SK-MEL-5 (cell line): ENCODE results near the gene UNC13D. TPM values are rescaled to one million over a fixed set of nuclear protein-coding genes. Genes with fewer than 3 reads are reported as not detected.

Experiments used
- total RNA-seq: library from RNA; depleted of rRNA; stranded (reverse); fragments of >200 nt; shearing (Covaris generic); gene quantifications from 2 replicates; pipeline ENCODE4 v1.2.3, GENCODE V29; 2014; rRNA removed

The UNC13D gene
- total RNA-seq, 1 experiment from 2014 or later: 1.8 TPM

Other genes with a start within 250 kb of the UNC13D start
- gene SMIM5, start 211.0 kb downstream of the UNC13D start, total RNA-seq: not detected in 2 replicates
- gene RECQL5, start 177.2 kb downstream of the UNC13D start, total RNA-seq: 27.7 and 32.9 TPM in 2 replicates
- 70.4 and 85.1 TPM in 2 replicates for gene SAP30BP, start 177.1 kb downstream of the UNC13D start, total RNA-seq
- 0.05 TPM in 1 of 2 replicates, not detected in the other for gene ITGB4, start 122.9 kb downstream of the UNC13D start, total RNA-seq
- gene GALK1, start 79.2 kb downstream of the UNC13D start, total RNA-seq: 52.5 and 57.2 TPM in 2 replicates
- gene UNK, start 59.6 kb downstream of the UNC13D start, total RNA-seq: 76.9 and 77.7 TPM in 2 replicates
- 49.5 and 67.9 TPM in 2 replicates for gene WBP2, start 10.9 kb upstream of the UNC13D start, total RNA-seq
- gene TRIM47, start 34.2 kb upstream of the UNC13D start, total RNA-seq: 7.3 and 8.1 TPM in 2 replicates
- gene TRIM65, start 52.5 kb upstream of the UNC13D start, total RNA-seq: 53.5 and 56.5 TPM in 2 replicates
- 47.6 and 57.4 TPM in 2 replicates for gene MRPL38, start 60.5 kb upstream of the UNC13D start, total RNA-seq
- gene FBF1, start 96.6 kb upstream of the UNC13D start, total RNA-seq: 17.6 and 24.8 TPM in 2 replicates
- 43.2 and 44.4 TPM in 2 replicates for gene ACOX1, start 134.8 kb upstream of the UNC13D start, total RNA-seq
- gene TEN1, start 134.8 kb upstream of the UNC13D start, total RNA-seq: 62.9 and 75.4 TPM in 2 replicates
- 3.1 and 4.3 TPM in 2 replicates for gene CDK3, start 156.5 kb upstream of the UNC13D start, total RNA-seq
- 0.08 and 0.16 TPM in 2 replicates for gene EVPL, start 182.9 kb upstream of the UNC13D start, total RNA-seq
- gene SRP68, start 228.1 kb upstream of the UNC13D start, total RNA-seq: 58.2 and 68.6 TPM in 2 replicates
- gene GALR2, start 230.4 kb upstream of the UNC13D start, total RNA-seq: 0.13 and 1.0 TPM in 2 replicates
- gene ZACN, start 234.8 kb upstream of the UNC13D start, total RNA-seq: 0.53 and 0.74 TPM in 2 replicates